MV-4-11 (cell line): ENCODE measurements around the gene GABRA4.

Source experiments
- DNase-seq: peaks from one replicate; lab custom pipeline; 2025; lab: John Stamatoyannopoulos, UW

GABRA4 gene

DNA sequence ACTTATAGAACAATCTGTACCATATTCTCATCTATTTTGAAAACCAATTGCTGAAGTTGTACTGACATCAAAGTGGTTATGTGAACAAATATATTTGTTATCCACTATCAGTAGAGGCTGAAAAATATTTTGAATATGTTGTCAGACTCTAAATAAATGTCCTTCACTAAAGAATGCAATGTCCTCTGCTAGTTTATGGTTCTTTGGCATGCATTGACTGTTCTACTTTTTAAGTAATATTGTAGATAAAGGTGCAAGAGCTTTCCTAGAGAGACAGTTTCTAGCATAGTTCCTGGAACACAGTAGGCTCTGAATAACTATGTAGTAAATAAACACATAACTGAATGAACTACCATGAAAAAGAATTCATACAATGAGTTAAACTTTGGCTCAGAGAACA, 66.2 kb downstream of the GABRA4 start:
- DNase-seq = no peak

DNA sequence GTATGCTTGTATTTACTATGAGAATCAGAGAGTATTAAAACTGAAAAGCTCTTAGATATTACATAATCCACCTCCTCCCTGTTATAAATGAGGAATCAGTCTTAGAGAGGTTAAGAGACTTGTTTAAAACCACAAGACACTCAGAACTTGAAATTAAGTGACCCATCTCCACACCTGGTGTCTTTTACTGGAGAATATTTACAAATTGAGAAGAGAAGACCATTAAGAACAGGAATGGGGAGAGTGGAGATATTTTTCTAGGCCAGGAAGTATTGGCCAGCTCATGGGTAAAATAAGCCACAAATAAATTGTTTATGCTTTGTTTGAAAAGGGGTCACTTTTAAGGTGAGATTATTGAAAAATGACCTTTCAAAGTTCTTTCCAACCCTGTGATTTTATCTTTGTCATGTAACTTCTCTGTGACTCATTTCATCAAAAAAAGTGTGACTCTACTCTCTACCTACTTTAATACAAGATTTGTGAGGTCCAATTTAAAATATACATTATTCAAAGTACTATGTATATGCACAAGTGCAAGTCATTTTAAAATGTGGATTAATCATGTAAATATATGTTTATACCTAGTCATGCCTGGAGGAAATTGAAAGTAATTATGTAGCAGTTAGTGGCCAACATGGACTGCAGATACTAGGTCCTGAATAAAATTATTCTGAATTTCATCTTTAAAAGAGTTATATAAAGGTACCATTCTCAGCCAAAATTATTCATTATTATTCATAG, 68.4 kb downstream of the GABRA4 start:
- DNase-seq = peak; percentile 6

GRCh38 chr4:46922205-46922604, 71.2 kb downstream of the GABRA4 start:
- peak; percentile 62 for DNase-seq

DNA sequence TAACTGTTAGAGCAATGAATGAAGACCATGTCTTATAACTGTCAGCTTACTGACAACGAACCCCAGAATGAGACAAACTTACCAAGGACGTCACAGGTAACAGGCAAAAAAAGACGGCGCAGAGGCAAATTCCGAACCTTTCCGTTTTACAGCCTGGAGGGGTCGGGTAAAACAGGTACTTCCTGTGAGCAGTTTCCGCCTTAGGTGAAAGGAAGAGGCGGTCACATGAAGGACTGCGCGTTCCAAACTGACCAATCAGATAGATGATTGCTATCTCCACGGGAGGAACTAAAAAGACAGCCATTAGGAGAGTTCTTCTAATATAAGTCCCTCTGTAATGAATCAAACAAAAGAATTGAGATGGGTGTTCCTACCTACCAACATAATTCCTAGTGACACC, 84.3 kb downstream of the GABRA4 start, which contains the start of gene COX7B2:
Gene COX7B2, minus strand, starts transcription at position 168 of the 400 bp plus-strand sequence. CDS start 174,053 bp downstream, outside the sequence.
- DNase-seq = no peak

- DNase-seq = no peak
Measured at GRCh38 chr4:46908148-46908547, 85.2 kb downstream of the GABRA4 start.

GRCh38 chr4:46900082-46900481, 93.3 kb downstream of the GABRA4 start:
- DNase-seq = no peak

DNA sequence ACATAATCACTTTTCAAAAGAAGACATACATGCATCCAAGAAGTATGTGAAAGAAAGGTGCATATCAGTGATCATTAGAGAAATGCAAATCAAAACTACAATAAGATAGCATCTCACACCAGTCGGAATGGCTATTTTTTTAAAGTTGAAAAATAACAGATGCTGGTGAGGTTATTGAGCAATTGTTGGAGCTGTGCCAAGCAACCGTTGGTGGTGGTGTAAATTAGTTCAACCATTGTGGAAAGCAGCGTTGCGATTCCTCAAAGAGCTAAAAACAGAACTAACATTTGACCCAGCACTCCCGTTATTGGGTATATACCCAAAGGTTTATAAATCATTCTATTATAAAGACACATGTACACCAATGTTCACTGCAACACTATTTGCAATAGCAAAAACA, 98.6 kb downstream of the GABRA4 start:
- DNase-seq = peak; percentile 94

DNA sequence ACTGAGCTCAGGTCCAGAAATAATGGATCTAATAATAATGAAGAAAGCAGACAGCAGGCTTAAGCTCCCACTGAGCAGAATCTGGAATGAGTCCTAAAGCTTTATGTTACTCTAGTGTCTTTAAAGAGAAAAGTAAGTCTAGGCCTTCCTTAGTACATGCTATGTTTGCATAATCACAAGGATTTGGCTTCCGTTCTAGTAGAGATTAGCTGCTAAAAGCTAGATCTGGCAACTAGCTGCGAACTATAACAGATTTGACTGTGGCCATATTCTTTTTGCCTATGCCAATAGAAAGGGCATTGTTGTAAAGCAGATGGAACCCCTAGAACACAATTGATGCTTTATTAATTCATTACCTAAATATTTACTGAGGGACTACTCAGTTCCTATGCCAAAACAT, 103.3 kb downstream of the GABRA4 start:
- DNase-seq = no peak

- no peak for DNase-seq
Measured at GRCh38 chr4:46889410-46889809, 104.0 kb downstream of the GABRA4 start.

DNA sequence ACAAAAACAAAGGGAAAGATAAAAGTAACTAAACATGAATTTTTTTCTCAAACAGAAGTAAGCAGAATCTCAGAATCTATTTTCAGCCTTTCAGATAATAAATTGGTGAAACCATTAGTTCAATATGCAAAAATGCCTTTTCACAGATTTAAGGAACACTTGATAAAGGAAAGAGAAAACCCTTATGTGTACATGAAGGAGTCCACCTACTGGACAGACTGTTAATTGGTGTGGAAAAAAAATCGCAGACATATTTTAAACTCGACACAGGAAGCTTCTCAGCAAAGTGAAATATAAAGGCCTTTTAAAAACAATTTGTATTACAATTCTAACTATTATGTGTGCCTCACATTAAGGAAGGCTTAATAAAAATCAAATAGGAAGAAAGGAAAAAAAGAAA, 106.7 kb downstream of the GABRA4 start:
- DNase-seq = peak; percentile 20

GRCh38 chr4:46878641-46879040, 114.7 kb downstream of the GABRA4 start:
- DNase-seq = no peak

DNA sequence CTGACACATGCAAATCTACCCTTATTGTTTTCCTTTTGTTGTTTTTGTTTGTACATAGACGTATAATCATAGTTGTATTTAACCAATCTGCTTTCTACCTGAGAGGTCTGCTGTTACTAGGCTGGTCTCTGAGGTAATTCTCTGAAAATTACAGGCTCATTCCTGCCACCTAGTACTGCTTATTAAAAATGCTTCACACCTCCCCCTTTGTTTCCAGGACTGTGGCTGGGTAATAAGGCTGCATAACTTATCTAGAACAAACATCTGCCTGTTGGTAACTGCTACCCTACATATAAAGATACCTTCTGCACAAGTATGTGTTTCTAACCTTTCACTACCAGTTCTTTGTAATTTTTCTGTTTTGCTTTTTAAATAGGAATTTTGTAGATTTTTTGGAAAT, 118.6 kb downstream of the GABRA4 start:
- no peak for DNase-seq

- DNase-seq = peak; percentile 11
Measured at GRCh38 chr4:46870411-46870810, 123.0 kb downstream of the GABRA4 start.
